ENCODE results near the gene FOXM1. TPM values are rescaled to one million over a fixed set of nuclear protein-coding genes. Genes with fewer than 3 reads are reported as not detected.

The FOXM1 gene
- total RNA-seq, 1 donor from 2014 or later = 74.8 TPM

- Mint-ChIP-seq H3K9me3 (no peaks in the 10 kb centered on the region), H3K4me1 (ENCODE audit: low read depth) (no peaks in the 10 kb centered on the region), H3K27me3 (ENCODE audit: low read depth) (no peaks in the 10 kb centered on the region), H3K27ac (no peak overlapping the region), H3K4me3 (ENCODE audit: low read depth) (no peak overlapping the region), H3K36me3 (ENCODE audit: low read depth) (peaks cover 3% of the 10 kb centered on the region)
- no peak for DNase-seq (ENCODE audit: low spot score)
- intact Hi-C loops (cut with micrococcal nuclease) = no loop called here
Observed at GRCh38 chr12:2845280-2845679, 31.7 kb downstream of the FOXM1 start.

GRCh38 chr12:2844786-2845185 is 32.2 kb downstream of the FOXM1 start:
- Mint-ChIP-seq H3K4me1 (ENCODE audit: low read depth) (no peaks in the 10 kb centered on the region), H3K4me3 (ENCODE audit: low read depth) (no peak overlapping the region), H3K36me3 (ENCODE audit: low read depth) (peaks cover 4% of the 10 kb centered on the region), H3K27me3 (ENCODE audit: low read depth) (no peaks in the 10 kb centered on the region), H3K27ac (no peak overlapping the region), H3K9me3 (no peaks in the 10 kb centered on the region)
- intact Hi-C loops (cut with micrococcal nuclease) = no loop called here
- DNase-seq (ENCODE audit: low spot score) = no peak

GRCh38 chr12:2842948-2843347 is 34.0 kb downstream of the FOXM1 start:
- intact Hi-C loops (cut with micrococcal nuclease) = no loop called here
- Mint-ChIP-seq H3K4me3 (ENCODE audit: low read depth) (no peak overlapping the region), H3K9me3 (no peaks in the 10 kb centered on the region)

GRCh38 chr12:2841056-2841650 is 35.8 kb downstream of the FOXM1 start:
- H3K4me1 Mint-ChIP-seq (ENCODE audit: low read depth) = peaks cover 2% of the 10 kb centered on the region
- H3K9me3 Mint-ChIP-seq = no peaks in the 10 kb centered on the region
- intact Hi-C loops (cut with micrococcal nuclease) = no loop called here
- DNase-seq (ENCODE audit: low spot score) = no peak
- no peak overlapping the region for H3K27ac Mint-ChIP-seq
- no peaks in the 10 kb centered on the region for H3K27me3 Mint-ChIP-seq (ENCODE audit: low read depth)
- H3K4me3 Mint-ChIP-seq (ENCODE audit: low read depth) = no peak overlapping the region
- H3K36me3 Mint-ChIP-seq (ENCODE audit: low read depth) = peaks cover 14% of the 10 kb centered on the region

More at GRCh38 chr12:2842948-2843347, 34.0 kb downstream of the FOXM1 start:
- H3K36me3 Mint-ChIP-seq (ENCODE audit: low read depth) = peaks cover 11% of the 10 kb centered on the region
- no peak for DNase-seq (ENCODE audit: low spot score)
- peaks cover 2% of the 10 kb centered on the region for H3K4me1 Mint-ChIP-seq (ENCODE audit: low read depth)
- H3K27ac Mint-ChIP-seq = no peak overlapping the region
- H3K27me3 Mint-ChIP-seq (ENCODE audit: low read depth) = no peaks in the 10 kb centered on the region

- H3K36me3 Mint-ChIP-seq (ENCODE audit: low read depth) = peaks cover 21% of the 10 kb centered on the region
- H3K27me3 Mint-ChIP-seq (ENCODE audit: low read depth) = no peaks in the 10 kb centered on the region
- H3K27ac Mint-ChIP-seq = no peak overlapping the region
- DNase-seq (ENCODE audit: low spot score) = no peak
- intact Hi-C loops (cut with micrococcal nuclease) = no loop called here
- no peaks in the 10 kb centered on the region for H3K9me3 Mint-ChIP-seq
- H3K4me1 Mint-ChIP-seq (ENCODE audit: low read depth) = peaks cover 2% of the 10 kb centered on the region
- H3K4me3 Mint-ChIP-seq (ENCODE audit: low read depth) = no peak overlapping the region
Observed at GRCh38 chr12:2836574-2836973, 40.4 kb downstream of the FOXM1 start.

- no peak overlapping the region for H3K27ac Mint-ChIP-seq
Observed at GRCh38 chr12:2835691-2836403, 41.1 kb downstream of the FOXM1 start.

GRCh38 chr12:2834581-2835491 is 42.1 kb downstream of the FOXM1 start, which contains the start of gene NRIP2:
Gene NRIP2, minus strand, starts transcription at chr12:2835035. Its CDS starts 52 bp downstream, at chr12:2834983.
- H3K36me3 Mint-ChIP-seq (ENCODE audit: low read depth) = peaks cover 22% of the 10 kb centered on the region
- H3K4me3 Mint-ChIP-seq (ENCODE audit: low read depth) = no peak within 1 kb of the TSS
- H3K27ac Mint-ChIP-seq = no peak within 1 kb of the TSS
- no peaks in the 10 kb centered on the region for H3K9me3 Mint-ChIP-seq
- H3K4me1 Mint-ChIP-seq (ENCODE audit: low read depth) = peaks cover 2% of the 10 kb centered on the region
- H3K27me3 Mint-ChIP-seq (ENCODE audit: low read depth) = no peaks in the 10 kb centered on the region
- DNase-seq (ENCODE audit: low spot score) = no peak
- intact Hi-C loops (cut with micrococcal nuclease) = no loop called here

More at GRCh38 chr12:2835691-2836403, 41.1 kb downstream of the FOXM1 start:
- no peak for DNase-seq (ENCODE audit: low spot score)
- peaks cover 22% of the 10 kb centered on the region for H3K36me3 Mint-ChIP-seq (ENCODE audit: low read depth)
- peaks cover 2% of the 10 kb centered on the region for H3K4me1 Mint-ChIP-seq (ENCODE audit: low read depth)
- no peaks in the 10 kb centered on the region for H3K9me3 Mint-ChIP-seq
- H3K27me3 Mint-ChIP-seq (ENCODE audit: low read depth) = no peaks in the 10 kb centered on the region
- intact Hi-C loops (cut with micrococcal nuclease) = no loop called here
- no peak overlapping the region for H3K4me3 Mint-ChIP-seq (ENCODE audit: low read depth)

GRCh38 chr12:2833810-2834209 is 43.2 kb downstream of the FOXM1 start:
- H3K27me3 Mint-ChIP-seq (ENCODE audit: low read depth) = no peaks in the 10 kb centered on the region
- no peak overlapping the region for H3K27ac Mint-ChIP-seq
- no peak for DNase-seq (ENCODE audit: low spot score)
- H3K4me3 Mint-ChIP-seq (ENCODE audit: low read depth) = no peak overlapping the region
- no peaks in the 10 kb centered on the region for H3K4me1 Mint-ChIP-seq (ENCODE audit: low read depth)
- no peaks in the 10 kb centered on the region for H3K9me3 Mint-ChIP-seq
- intact Hi-C loops (cut with micrococcal nuclease) = no loop called here
- H3K36me3 Mint-ChIP-seq (ENCODE audit: low read depth) = peaks cover 24% of the 10 kb centered on the region

GRCh38 chr12:2833327-2833726 is 43.6 kb downstream of the FOXM1 start:
- Mint-ChIP-seq H3K27ac (no peak overlapping the region), H3K36me3 (ENCODE audit: low read depth) (peaks cover 26% of the 10 kb centered on the region), H3K4me3 (ENCODE audit: low read depth) (no peak overlapping the region), H3K27me3 (ENCODE audit: low read depth) (no peaks in the 10 kb centered on the region), H3K4me1 (ENCODE audit: low read depth) (no peaks in the 10 kb centered on the region), H3K9me3 (no peaks in the 10 kb centered on the region)
- no peak for DNase-seq (ENCODE audit: low spot score)
- intact Hi-C loops (cut with micrococcal nuclease) = no loop called here

- intact Hi-C loops (cut with micrococcal nuclease) = no loop called here
- no peaks in the 10 kb centered on the region for H3K9me3 Mint-ChIP-seq
- no peak overlapping the region for H3K27ac Mint-ChIP-seq
- no peaks in the 10 kb centered on the region for H3K27me3 Mint-ChIP-seq (ENCODE audit: low read depth)
- H3K36me3 Mint-ChIP-seq (ENCODE audit: low read depth) = peaks cover 25% of the 10 kb centered on the region
- DNase-seq (ENCODE audit: low spot score) = no peak
- H3K4me1 Mint-ChIP-seq (ENCODE audit: low read depth) = no peaks in the 10 kb centered on the region
- H3K4me3 Mint-ChIP-seq (ENCODE audit: low read depth) = no peak overlapping the region
Observed at GRCh38 chr12:2832550-2833127, 44.3 kb downstream of the FOXM1 start.

GRCh38 chr12:2829275-2829674 is 47.7 kb downstream of the FOXM1 start:
- no peak overlapping the region for H3K4me3 Mint-ChIP-seq (ENCODE audit: low read depth)
- no peaks in the 10 kb centered on the region for H3K4me1 Mint-ChIP-seq (ENCODE audit: low read depth)
- H3K27me3 Mint-ChIP-seq (ENCODE audit: low read depth) = no peaks in the 10 kb centered on the region
- peaks cover 36% of the 10 kb centered on the region for H3K36me3 Mint-ChIP-seq (ENCODE audit: low read depth)
- DNase-seq (ENCODE audit: low spot score) = no peak
- no peak overlapping the region for H3K27ac Mint-ChIP-seq
- no peaks in the 10 kb centered on the region for H3K9me3 Mint-ChIP-seq
- intact Hi-C loops (cut with micrococcal nuclease) = no loop called here

- H3K9me3 Mint-ChIP-seq = no peaks in the 10 kb centered on the region
- no peak overlapping the region for H3K27ac Mint-ChIP-seq
- no peak for DNase-seq (ENCODE audit: low spot score)
- H3K4me3 Mint-ChIP-seq (ENCODE audit: low read depth) = no peak overlapping the region
- H3K4me1 Mint-ChIP-seq (ENCODE audit: low read depth) = no peaks in the 10 kb centered on the region
- intact Hi-C loops (cut with micrococcal nuclease) = no loop called here
- H3K27me3 Mint-ChIP-seq (ENCODE audit: low read depth) = no peaks in the 10 kb centered on the region
- H3K36me3 Mint-ChIP-seq (ENCODE audit: low read depth) = peaks cover 52% of the 10 kb centered on the region
Observed at GRCh38 chr12:2826721-2827515, 50.1 kb downstream of the FOXM1 start.

All from activated T-helper 2 cell treated with anti-CD3 and anti-CD28 coated beads, Interferon-gamma antibody, Interleukin-2, Interleukin-4, amounts not matched to agents 10 μg/mL and 5 μg/mL and 100 μg/mL, durations not matched to agents 14 hours and 24 hours and 36 hours (primary cell).